Mucosa of descending colon (tissue), 3 donors: ENCODE data around the gene STPG2. TPM values are rescaled to one million over a fixed set of nuclear protein-coding genes. Genes with fewer than 3 reads are reported as not detected.

Experiments
- ATAC-seq: fragments of 200-7000 bp; cut with Tn5 transposase; one replicate; pipeline ENCODE4 v1.9.1; 2020; ENCODE audit warnings: mild to moderate bottlenecking, moderate library complexity
- DNase-seq, 3 donors: peaks; one replicate each; pipeline ENCODE4 v3.0.0-alpha.2; 2020
- H3K36me3 ChIP-seq: fragments of 200-600 bp; one replicate; pipeline ENCODE4 v1.8.0; 2021; ENCODE audit warnings: low read depth, mild to moderate bottlenecking
- H3K4me1 ChIP-seq: fragments of 200-600 bp; one replicate; pipeline ENCODE4 v1.8.0; 2021; ENCODE audit warnings: low read depth, mild to moderate bottlenecking
- H3K4me3 ChIP-seq: fragments of 200-600 bp; one replicate; pipeline ENCODE4 v1.8.0; 2021; ENCODE audit warnings: mild to moderate bottlenecking
- H3K9me3 ChIP-seq: fragments of 200-600 bp; one replicate; pipeline ENCODE4 v1.8.0; 2021; ENCODE audit warnings: mild to moderate bottlenecking
- intact Hi-C, 2 donors: fragments of 100-400 bp; cut with DNase I in 1 of 2; cut with micrococcal nuclease in 1 of 2; formaldehyde crosslinking; loops; one replicate each; pipeline versions ENCODE4 v1.11.0 to v1.11.1; 2022; cut with DNase I, micrococcal nuclease
- total RNA-seq, 3 donors: library from RNA; stranded (reverse); fragmentation: NEBNext Ultra II Directional in 2 of 3; extraction: Animal tissue kit (Norgen Biotek cat#: 25700) in 2 of 3; gene quantifications; one replicate each; pipeline versions ENCODE4 v1.2.1 to v1.2.4, GENCODE V29; 2021 to 2023
- TF ChIP-seq, protein P1 (sequence below): fragments of 200-600 bp; IDR thresholded peaks from one replicate; pipeline ENCODE4 v1.8.0; 2022; ENCODE audit warnings: antibody characterized with exemption, mild to moderate bottlenecking
- donor health status: DM: no; HTN: no; CAD: no; lungs with moderate emphysema.
- donor health status: DM: no; HTN: no; CAD: no.
- donor health status: DM: no; HTN: yes; CAD: no.

Gene STPG2
- total RNA-seq, 3 donors from 2014 or later: 0.17 to 1.3 (median 0.41) TPM

GRCh38 chr4:98150092-98150761, 7.0 kb upstream of the STPG2 start:
- ATAC-seq: no peak
- DNase-seq: no peak
- TF ChIP-seq, protein P1, sequence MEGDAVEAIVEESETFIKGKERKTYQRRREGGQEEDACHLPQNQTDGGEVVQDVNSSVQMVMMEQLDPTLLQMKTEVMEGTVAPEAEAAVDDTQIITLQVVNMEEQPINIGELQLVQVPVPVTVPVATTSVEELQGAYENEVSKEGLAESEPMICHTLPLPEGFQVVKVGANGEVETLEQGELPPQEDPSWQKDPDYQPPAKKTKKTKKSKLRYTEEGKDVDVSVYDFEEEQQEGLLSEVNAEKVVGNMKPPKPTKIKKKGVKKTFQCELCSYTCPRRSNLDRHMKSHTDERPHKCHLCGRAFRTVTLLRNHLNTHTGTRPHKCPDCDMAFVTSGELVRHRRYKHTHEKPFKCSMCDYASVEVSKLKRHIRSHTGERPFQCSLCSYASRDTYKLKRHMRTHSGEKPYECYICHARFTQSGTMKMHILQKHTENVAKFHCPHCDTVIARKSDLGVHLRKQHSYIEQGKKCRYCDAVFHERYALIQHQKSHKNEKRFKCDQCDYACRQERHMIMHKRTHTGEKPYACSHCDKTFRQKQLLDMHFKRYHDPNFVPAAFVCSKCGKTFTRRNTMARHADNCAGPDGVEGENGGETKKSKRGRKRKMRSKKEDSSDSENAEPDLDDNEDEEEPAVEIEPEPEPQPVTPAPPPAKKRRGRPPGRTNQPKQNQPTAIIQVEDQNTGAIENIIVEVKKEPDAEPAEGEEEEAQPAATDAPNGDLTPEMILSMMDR: no peak

DNA sequence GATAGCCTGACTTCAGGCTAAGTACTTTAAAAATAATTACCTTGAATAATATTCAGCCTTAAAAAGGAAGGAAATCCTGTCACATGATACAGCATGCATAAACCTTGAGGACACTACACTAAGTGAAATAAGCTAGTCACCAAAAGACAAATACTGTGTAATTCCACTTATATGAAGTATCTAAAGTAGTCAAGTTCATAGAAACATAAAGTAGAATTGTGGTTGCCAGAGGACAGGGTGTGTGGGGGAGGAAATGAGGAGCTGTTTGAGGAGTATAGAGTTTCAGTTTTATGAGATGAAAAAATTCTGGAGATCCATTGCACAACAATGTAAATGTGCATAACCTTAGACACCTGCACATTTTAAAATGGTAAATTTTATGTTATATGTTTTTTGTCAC, 5.6 kb upstream of the STPG2 start:
- intact Hi-C loops: loop anchor here in 1 of 2 donors (10.0 kb wide), 1 partner anchor 116 kb away; the partner anchor contains the start of gene RAP1GDS1
- H3K4me3 ChIP-seq: no peak overlapping the region
- no peaks in the 10 kb centered on the region for H3K36me3 ChIP-seq
- DNase-seq (no peak), ATAC-seq (no peak)
- H3K4me1 ChIP-seq: no peaks in the 10 kb centered on the region
- TF ChIP-seq, protein P1: no peak
- no peaks in the 10 kb centered on the region for H3K9me3 ChIP-seq

More at GRCh38 chr4:98150092-98150761, 7.0 kb upstream of the STPG2 start:
- Histone ChIP-seq H3K36me3 (no peaks in the 10 kb centered on the region), H3K9me3 (no peaks in the 10 kb centered on the region), H3K4me1 (no peaks in the 10 kb centered on the region), H3K4me3 (no peak overlapping the region)
- intact Hi-C loops: no loop called here

- intact Hi-C loops: no loop called here
These were observed 17.1 kb downstream of the STPG2 start for GRCh38 chr4:98126141-98126540.

DNA sequence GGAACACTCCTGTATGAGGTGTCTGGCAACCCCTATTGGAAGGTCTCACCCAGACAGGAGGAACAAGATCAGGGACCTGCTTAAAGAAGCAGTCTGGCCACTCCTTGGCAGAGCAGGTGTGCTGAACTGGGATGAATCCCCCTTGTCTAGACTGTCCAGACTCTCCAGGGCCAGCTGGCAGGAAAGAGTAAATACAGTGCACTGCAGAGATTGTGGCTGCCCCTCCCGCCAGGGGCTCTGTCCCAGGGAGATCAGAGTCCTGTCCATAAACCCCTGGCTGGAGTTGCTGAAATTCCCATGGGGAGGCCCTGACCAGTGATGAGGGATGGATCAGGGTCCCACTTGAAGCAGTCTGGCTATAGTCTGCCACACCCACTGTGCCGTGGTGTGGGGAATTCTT, 17.7 kb downstream of the STPG2 start:
- Histone ChIP-seq H3K36me3 (no peaks in the 10 kb centered on the region), H3K9me3 (no peaks in the 10 kb centered on the region), H3K4me1 (no peaks in the 10 kb centered on the region), H3K4me3 (no peak overlapping the region)
- ATAC-seq (no peak), DNase-seq (no peak)
- TF ChIP-seq, protein P1: no peak
- intact Hi-C loops: no loop called here

More at GRCh38 chr4:98126141-98126540, 17.1 kb downstream of the STPG2 start:
- no peak for DNase-seq
- Histone ChIP-seq H3K4me1 (no peaks in the 10 kb centered on the region), H3K4me3 (no peak overlapping the region), H3K9me3 (no peaks in the 10 kb centered on the region), H3K36me3 (no peaks in the 10 kb centered on the region)
- TF ChIP-seq, protein P1: no peak
- ATAC-seq: no peak

GRCh38 chr4:98117363-98117762, 25.9 kb downstream of the STPG2 start:
- Histone ChIP-seq H3K4me1 (no peaks in the 10 kb centered on the region), H3K36me3 (no peaks in the 10 kb centered on the region), H3K4me3 (no peak overlapping the region), H3K9me3 (peaks cover 11% of the 10 kb centered on the region)
- intact Hi-C loops: no loop called here
- no peak for DNase-seq
- ATAC-seq: no peak
- TF ChIP-seq, protein P1: no peak
